ENCODE results near the gene ZNHIT3. TPM values are rescaled to one million over a fixed set of nuclear protein-coding genes. Genes with fewer than 3 reads are reported as not detected.

ZNHIT3 gene
- total RNA-seq, 2 donors from 2014 or later, result 21.1 to 32.4 TPM

GRCh38 chr17:36545077-36545464 lies 58.6 kb downstream of the ZNHIT3 start:
- peak; percentile 22 for ATAC-seq
- peak overlapping the region; percentile 95 to 100 (median 100) for H3K27ac ChIP-seq
- H3K27me3 ChIP-seq, result no peaks in the 10 kb centered on the region
- peak overlapping the region; percentile 81 to 97 for H3K4me3 ChIP-seq
- TF ChIP-seq POLR2A (IDR thresholded peaks at IDR 0.05) (peak in 1 of 3 donors; percentile 25), CTCF (IDR thresholded peaks at IDR 0.05) (no peak)
- WGBS, 2 donors, result 0% methylated on average over 31 of the region's 38 CpGs; no CpG with 5 or more reads in 1 of the 2 donors
- no peak for DNase-seq
- peaks cover 39% of the 10 kb centered on the region for H3K4me1 ChIP-seq
- no peaks in the 10 kb centered on the region for H3K36me3 ChIP-seq (replicated peaks in 1 of 2; ENCODE audit: insufficient read depth in 1 of 2, low read depth in 2 of 2)
- H3K9me3 ChIP-seq, result no peaks in the 10 kb centered on the region
- intact Hi-C loops (cut with DNase I), result loop anchor here (10.0 kb wide), 1 partner anchor 50 kb away; the partner anchor contains the start of gene DHRS11

Small RNAs within 50 kb of the gene (small RNA-seq; reads per million reads assigned to genes)
- not detected for gene RNA5SP439

Other genes starting within 250 kb of the ZNHIT3 start
- gene TBC1D3I, start 222.1 kb upstream of the ZNHIT3 start, total RNA-seq, result not detected
- not detected for gene TBC1D3G, start 162.8 kb upstream of the ZNHIT3 start, total RNA-seq
- gene TBC1D3H, start 98.2 kb upstream of the ZNHIT3 start, total RNA-seq, result not detected
- 10 to 100 TPM; 37.4 to 78.1 TPM for gene MYO19, start 48.2 kb downstream of the ZNHIT3 start, total RNA-seq
- 1 to 10 TPM; 2.6 TPM for gene PIGW, start 48.3 kb downstream of the ZNHIT3 start, total RNA-seq
- gene GGNBP2, start 58.2 kb downstream of the ZNHIT3 start, total RNA-seq, result 10 to 100 TPM; 36.3 to 43.8 TPM
- 10 to 100 TPM in 1 of 2 donors, 1 to 10 TPM in 1; 7.0 to 16.5 TPM for gene DHRS11, start 105.2 kb downstream of the ZNHIT3 start, total RNA-seq
- gene MRM1, start 114.9 kb downstream of the ZNHIT3 start, total RNA-seq, result 1 to 10 TPM; 7.3 to 7.9 TPM